Parathyroid adenoma (tissue), 2 donors: ENCODE data around the gene SLC24A3.

ENCODE experiments used
- H2AFZ ChIP-seq: fragments of 300-600 bp; sonication (generic); one replicate; pipeline ENCODE4 v1.7.0; 2017; ENCODE audit warnings: antibody characterized with exemption, mild to moderate bottlenecking
- H3K27ac ChIP-seq: fragments of 300-600 bp; sonication (generic); one replicate; pipeline ENCODE4 v1.7.0; 2017
- H3K27me3 ChIP-seq: fragments of 300-600 bp; sonication (generic); one replicate; pipeline ENCODE4 v1.7.0; 2017; ENCODE audit warnings: low read length; ENCODE audit not compliant: control insufficient read depth, insufficient read depth
- H3K36me3 ChIP-seq: fragments of 300-600 bp; sonication (generic); one replicate; pipeline ENCODE4 v1.7.0; 2017; ENCODE audit warnings: low read length; ENCODE audit not compliant: control insufficient read depth, insufficient read depth
- H3K4me1 ChIP-seq: fragments of 300-600 bp; sonication (generic); one replicate; pipeline ENCODE4 v1.7.0; 2017; ENCODE audit warnings: control low read depth
- H3K4me2 ChIP-seq: fragments of 300-600 bp; sonication (generic); one replicate; pipeline ENCODE4 v1.7.0; 2017; ENCODE audit warnings: low read length
- H3K4me3 ChIP-seq: fragments of 300-600 bp; sonication (generic); one replicate; pipeline ENCODE4 v1.7.0; 2017; ENCODE audit warnings: low read depth, low read length
- H3K79me2 ChIP-seq: fragments of 300-600 bp; sonication (generic); one replicate; pipeline ENCODE4 v1.7.0; 2017; ENCODE audit warnings: control low read depth
- H3K9ac ChIP-seq: fragments of 300-600 bp; sonication (generic); one replicate; pipeline ENCODE4 v1.7.0; 2017; ENCODE audit warnings: mild to moderate bottlenecking
- H3K9me3 ChIP-seq: fragments of 300-600 bp; sonication (generic); one replicate; pipeline ENCODE4 v1.7.0; 2017; ENCODE audit warnings: low read length; ENCODE audit not compliant: control insufficient read depth
- CTCF ChIP-seq: fragments of 300-600 bp; sonication (generic); IDR thresholded peaks from one replicate; pipeline ENCODE4 v1.7.0; 2017; ENCODE audit warnings: antibody characterized with exemption, mild to moderate bottlenecking
- donor health status: primary hyperparathyroidism.

SLC24A3 gene

GRCh38 chr20:19583532-19584175 lies 371.2 kb downstream of the SLC24A3 start:
- Histone ChIP-seq H3K27me3 (no peaks in the 10 kb centered on the region), H3K4me3 (no peak overlapping the region), H3K4me1 (no peaks in the 10 kb centered on the region), H3K36me3 (no peaks in the 10 kb centered on the region), H3K9ac (no peak overlapping the region), H3K9me3 (no peaks in the 10 kb centered on the region), H3K79me2 (no peaks in the 10 kb centered on the region), H2AFZ (no peak overlapping the region), H3K4me2 (no peak overlapping the region), H3K27ac (no peak overlapping the region)
- peak; percentile 86 for TF ChIP-seq CTCF

- no peaks in the 10 kb centered on the region for H3K36me3 ChIP-seq
Observed at GRCh38 chr20:19588241-19588640, 375.8 kb downstream of the SLC24A3 start.

GRCh38 chr20:19588732-19589131 lies 376.3 kb downstream of the SLC24A3 start:
- no peak overlapping the region for H3K27ac ChIP-seq
- no peak for TF ChIP-seq CTCF
- no peak overlapping the region for H2AFZ ChIP-seq
- no peaks in the 10 kb centered on the region for H3K4me1 ChIP-seq
- H3K4me3 ChIP-seq = no peak overlapping the region
- H3K36me3 ChIP-seq = no peaks in the 10 kb centered on the region
- H3K9ac ChIP-seq = no peak overlapping the region
- H3K9me3 ChIP-seq = no peaks in the 10 kb centered on the region
- H3K4me2 ChIP-seq = no peak overlapping the region
- no peaks in the 10 kb centered on the region for H3K79me2 ChIP-seq
- H3K27me3 ChIP-seq = no peaks in the 10 kb centered on the region

More at GRCh38 chr20:19588241-19588640, 375.8 kb downstream of the SLC24A3 start:
- Histone ChIP-seq H3K4me1 (no peaks in the 10 kb centered on the region), H3K27ac (no peak overlapping the region), H3K79me2 (no peaks in the 10 kb centered on the region), H3K4me3 (no peak overlapping the region), H3K9me3 (no peaks in the 10 kb centered on the region), H3K4me2 (no peak overlapping the region), H3K9ac (no peak overlapping the region), H2AFZ (no peak overlapping the region), H3K27me3 (no peaks in the 10 kb centered on the region)
- TF ChIP-seq CTCF = no peak

- Histone ChIP-seq H3K4me2 (no peak overlapping the region), H3K79me2 (no peaks in the 10 kb centered on the region), H3K36me3 (no peaks in the 10 kb centered on the region), H3K27ac (no peak overlapping the region), H3K27me3 (no peaks in the 10 kb centered on the region), H3K9me3 (no peaks in the 10 kb centered on the region), H3K4me3 (no peak overlapping the region), H3K4me1 (no peaks in the 10 kb centered on the region), H2AFZ (no peak overlapping the region), H3K9ac (no peak overlapping the region)
- no peak for TF ChIP-seq CTCF
Observed at GRCh38 chr20:19589787-19590362, 377.4 kb downstream of the SLC24A3 start.

- no peaks in the 10 kb centered on the region for H3K9me3 ChIP-seq
- no peak overlapping the region for H3K4me3 ChIP-seq
- TF ChIP-seq CTCF = no peak
- no peak overlapping the region for H3K9ac ChIP-seq
- no peaks in the 10 kb centered on the region for H3K27me3 ChIP-seq
- no peak overlapping the region for H3K27ac ChIP-seq
- no peaks in the 10 kb centered on the region for H3K36me3 ChIP-seq
- H3K4me2 ChIP-seq = no peak overlapping the region
- H3K79me2 ChIP-seq = no peaks in the 10 kb centered on the region
- no peak overlapping the region for H2AFZ ChIP-seq
- no peaks in the 10 kb centered on the region for H3K4me1 ChIP-seq
Observed at GRCh38 chr20:19590382-19590781, 377.9 kb downstream of the SLC24A3 start.
